Skeletal muscle satellite cell (primary cell): ENCODE measurements around the gene CETN1. TPM values are rescaled to one million over a fixed set of nuclear protein-coding genes. Genes with fewer than 3 reads are reported as not detected.

Experiments used
- H3K27me3 ChIP-seq: 2 replicates; pipeline ENCODE4 v1.7.0; 2013; ENCODE audit warnings: low read length; ENCODE audit not compliant: control insufficient read depth, insufficient read depth
- H3K36me3 ChIP-seq: 2 replicates; pipeline ENCODE4 v1.7.0; 2013; ENCODE audit warnings: mild to moderate bottlenecking, control low read depth, low read length; ENCODE audit not compliant: insufficient read depth
- H3K4me1 ChIP-seq: 2 replicates; pipeline ENCODE4 v1.7.0; 2013; ENCODE audit warnings: low read length; ENCODE audit not compliant: control insufficient read depth, insufficient read depth
- H3K4me2 ChIP-seq: 2 replicates; pipeline ENCODE4 v1.7.0; 2013; ENCODE audit warnings: mild to moderate bottlenecking, low read length
- H3K4me3 ChIP-seq: 2 replicates; pipeline ENCODE4 v1.7.0; 2013; ENCODE audit warnings: low read length
- H3K9ac ChIP-seq: 2 replicates; pipeline ENCODE4 v1.7.0; 2013; ENCODE audit warnings: mild to moderate bottlenecking, low read depth, low read length, moderate library complexity
- H3K9me3 ChIP-seq: replicated peaks from 2 replicates; pipeline ENCODE4 v1.7.0; 2013; ENCODE audit warnings: mild to moderate bottlenecking, control low read depth, low read length
- total RNA-seq: library from RNA; depleted of rRNA; stranded (reverse); fragments of >200 nt; gene quantifications from 2 replicates; pipeline ENCODE4 v1.2.3, GENCODE V29; 2012; rRNA removed

Gene CETN1
- total RNA-seq = not detected in 2 replicates

DNA sequence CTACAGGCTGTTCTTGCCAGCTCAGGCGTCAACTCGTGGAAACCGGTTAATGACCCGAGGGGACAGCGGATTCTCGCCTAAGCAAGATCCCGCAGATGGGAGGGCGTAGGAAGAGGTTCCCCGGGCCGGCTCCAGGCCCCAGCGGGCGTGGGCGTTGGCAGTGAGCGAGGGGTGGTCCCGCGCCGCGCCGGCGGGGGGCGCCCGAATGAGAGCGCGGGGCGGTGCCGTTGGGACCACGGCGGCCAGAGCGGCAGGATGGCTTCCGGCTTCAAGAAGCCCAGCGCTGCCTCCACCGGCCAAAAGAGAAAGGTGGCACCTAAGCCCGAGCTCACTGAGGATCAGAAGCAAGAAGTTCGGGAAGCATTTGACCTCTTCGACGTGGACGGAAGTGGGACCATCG is at the start of gene CETN1:
CETN1 (plus strand) TSS at position 227 of the 400 bp plus-strand sequence; CDS start at position 256, 29 bp downstream.
- Histone ChIP-seq H3K9me3 (no peaks in the 10 kb centered on the region), H3K9ac (no peak within 1 kb of the TSS), H3K4me2 (no peak within 1 kb of the TSS), H3K27me3 (peaks cover 22% of the 10 kb centered on the region), H3K36me3 (no peaks in the 10 kb centered on the region), H3K4me1 (no peaks in the 10 kb centered on the region), H3K4me3 (no peak within 1 kb of the TSS)

DNA sequence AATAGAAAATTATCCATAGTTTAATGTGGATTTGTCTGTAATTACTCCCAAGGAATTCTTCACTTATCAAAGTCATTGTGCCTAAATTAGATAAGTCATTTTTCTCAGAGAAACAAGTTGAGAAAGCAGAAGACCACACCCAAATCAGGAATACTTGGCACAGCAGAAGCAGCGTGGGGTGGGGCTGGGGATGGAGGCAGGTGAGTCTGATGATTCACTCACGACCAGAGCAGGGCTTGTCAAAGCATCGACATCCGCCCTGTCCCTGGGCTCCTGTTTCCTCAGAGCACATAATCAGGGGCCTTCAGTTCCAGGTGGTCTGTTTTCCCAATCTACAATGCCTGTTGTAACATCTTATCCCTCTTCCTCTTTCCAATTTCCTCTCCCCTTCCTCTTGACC is 48.2 kb upstream of the CETN1 start:
- H3K27me3 ChIP-seq = peaks cover 3% of the 10 kb centered on the region
- H3K9ac ChIP-seq = no peak overlapping the region
- H3K4me1 ChIP-seq = no peaks in the 10 kb centered on the region
- H3K4me2 ChIP-seq = no peak overlapping the region
- no peaks in the 10 kb centered on the region for H3K36me3 ChIP-seq
- no peak overlapping the region for H3K4me3 ChIP-seq
- H3K9me3 ChIP-seq = no peaks in the 10 kb centered on the region

DNA sequence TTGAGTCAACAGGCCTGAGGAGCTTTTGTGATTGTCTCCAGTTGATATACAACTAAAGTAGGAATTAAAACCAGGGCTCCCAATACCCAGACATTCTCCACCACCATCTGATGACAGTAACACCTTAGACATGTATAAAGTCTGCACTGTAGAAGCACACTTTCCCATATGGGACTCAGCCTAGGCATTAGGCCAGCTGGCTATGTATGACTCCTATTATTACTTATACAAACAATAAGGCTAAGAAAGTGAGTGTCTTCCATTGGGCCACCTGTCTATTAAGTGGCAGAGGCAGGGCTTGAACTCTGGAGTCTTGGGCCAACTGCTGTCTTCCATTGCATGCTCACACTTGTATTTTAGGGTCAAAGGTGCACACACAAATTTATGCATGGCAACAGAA is 47.5 kb upstream of the CETN1 start:
- H3K4me1 ChIP-seq = no peaks in the 10 kb centered on the region
- no peak overlapping the region for H3K4me2 ChIP-seq
- no peak overlapping the region for H3K9ac ChIP-seq
- H3K4me3 ChIP-seq = no peak overlapping the region
- no peaks in the 10 kb centered on the region for H3K9me3 ChIP-seq
- peaks cover 3% of the 10 kb centered on the region for H3K27me3 ChIP-seq
- no peaks in the 10 kb centered on the region for H3K36me3 ChIP-seq

DNA sequence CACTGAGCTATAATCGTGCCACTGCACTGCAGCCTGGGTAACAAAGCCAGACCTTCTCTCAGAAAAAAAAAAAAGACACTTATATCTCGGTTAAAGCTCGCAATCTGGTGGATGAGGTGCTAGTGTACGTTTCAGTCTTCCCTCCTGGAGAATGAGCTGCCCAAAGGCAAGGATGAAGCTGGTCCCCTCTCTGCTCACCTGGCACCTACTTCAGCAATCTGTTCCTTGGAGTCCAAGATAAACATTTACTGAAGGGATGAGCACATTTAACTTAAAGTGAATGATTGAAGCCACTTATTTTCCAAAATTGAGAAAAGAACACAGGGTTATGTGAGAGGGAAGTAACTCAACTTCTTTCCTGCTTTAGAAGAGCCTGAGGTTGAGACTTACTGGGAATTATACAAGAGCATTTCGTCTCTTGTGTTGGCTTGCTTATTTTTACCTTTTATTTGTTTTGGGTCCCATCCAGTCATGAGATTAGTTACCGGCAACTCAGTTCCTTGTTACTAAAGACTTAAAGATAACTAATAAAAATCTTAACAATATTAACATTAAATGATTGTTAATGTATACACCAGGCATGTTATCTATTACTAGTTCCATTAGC is 46.1 kb upstream of the CETN1 start:
- H3K4me3 ChIP-seq = no peak overlapping the region
- H3K9me3 ChIP-seq = no peaks in the 10 kb centered on the region
- peaks cover 3% of the 10 kb centered on the region for H3K27me3 ChIP-seq
- H3K36me3 ChIP-seq = no peaks in the 10 kb centered on the region
- H3K9ac ChIP-seq = no peak overlapping the region
- no peak overlapping the region for H3K4me2 ChIP-seq
- H3K4me1 ChIP-seq = no peaks in the 10 kb centered on the region

DNA sequence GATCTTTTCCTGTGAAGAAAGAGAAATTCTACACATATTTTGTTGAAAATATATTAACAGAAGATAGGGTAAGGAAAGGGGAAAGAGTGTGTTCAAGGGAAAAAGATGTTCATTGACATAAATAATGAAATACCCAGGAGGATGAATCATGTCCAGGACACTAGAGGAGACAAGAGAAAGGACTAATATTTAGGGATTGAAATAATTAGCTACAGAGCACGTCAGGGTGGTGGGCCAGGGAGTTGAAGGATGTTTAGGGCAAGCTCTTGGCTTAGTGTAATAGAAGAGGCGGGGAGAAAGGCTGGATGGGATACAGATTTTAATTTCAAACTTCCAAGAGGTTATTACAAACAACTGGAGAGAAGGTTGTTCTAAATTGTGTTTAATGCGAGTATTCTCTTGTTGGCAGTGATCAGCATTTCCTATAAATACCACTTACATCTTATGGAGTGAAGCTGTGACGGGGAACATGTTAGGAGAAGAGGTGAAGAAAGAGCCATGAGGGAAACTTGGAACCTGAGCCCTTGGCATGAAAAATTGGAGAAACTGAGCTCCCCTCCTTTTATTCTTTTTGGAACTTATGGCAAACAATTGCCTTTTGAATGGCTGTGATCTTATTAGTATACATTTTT is 36.6 kb upstream of the CETN1 start:
- no peak overlapping the region for H3K4me3 ChIP-seq
- H3K36me3 ChIP-seq = no peaks in the 10 kb centered on the region
- no peaks in the 10 kb centered on the region for H3K4me1 ChIP-seq
- H3K27me3 ChIP-seq = peaks cover 10% of the 10 kb centered on the region
- no peaks in the 10 kb centered on the region for H3K9me3 ChIP-seq
- H3K4me2 ChIP-seq = no peak overlapping the region
- H3K9ac ChIP-seq = no peak overlapping the region

DNA sequence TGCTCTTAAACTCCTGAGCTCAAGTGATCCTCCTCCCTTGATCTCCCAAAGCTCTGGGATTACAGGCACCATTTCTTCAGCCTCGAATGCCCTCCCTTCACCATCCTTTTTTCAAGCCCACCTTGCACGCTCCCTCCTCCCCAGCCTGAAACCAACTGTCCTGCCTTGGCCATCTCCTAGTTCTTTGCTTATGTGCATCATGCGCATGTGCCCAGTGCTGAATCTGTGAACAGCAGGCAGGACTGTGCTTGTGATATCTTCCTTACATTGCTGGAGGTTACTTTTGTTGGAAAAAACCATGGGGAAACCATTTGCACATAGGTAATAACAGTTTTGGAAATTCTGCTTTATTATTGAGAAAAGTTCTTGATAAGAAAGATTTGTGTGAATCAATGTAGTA is 30.2 kb upstream of the CETN1 start:
- Histone ChIP-seq H3K4me1 (no peaks in the 10 kb centered on the region), H3K9ac (no peak overlapping the region), H3K4me2 (no peak overlapping the region), H3K36me3 (no peaks in the 10 kb centered on the region), H3K4me3 (no peak overlapping the region), H3K27me3 (peaks cover 13% of the 10 kb centered on the region), H3K9me3 (peaks cover 3% of the 10 kb centered on the region)

DNA sequence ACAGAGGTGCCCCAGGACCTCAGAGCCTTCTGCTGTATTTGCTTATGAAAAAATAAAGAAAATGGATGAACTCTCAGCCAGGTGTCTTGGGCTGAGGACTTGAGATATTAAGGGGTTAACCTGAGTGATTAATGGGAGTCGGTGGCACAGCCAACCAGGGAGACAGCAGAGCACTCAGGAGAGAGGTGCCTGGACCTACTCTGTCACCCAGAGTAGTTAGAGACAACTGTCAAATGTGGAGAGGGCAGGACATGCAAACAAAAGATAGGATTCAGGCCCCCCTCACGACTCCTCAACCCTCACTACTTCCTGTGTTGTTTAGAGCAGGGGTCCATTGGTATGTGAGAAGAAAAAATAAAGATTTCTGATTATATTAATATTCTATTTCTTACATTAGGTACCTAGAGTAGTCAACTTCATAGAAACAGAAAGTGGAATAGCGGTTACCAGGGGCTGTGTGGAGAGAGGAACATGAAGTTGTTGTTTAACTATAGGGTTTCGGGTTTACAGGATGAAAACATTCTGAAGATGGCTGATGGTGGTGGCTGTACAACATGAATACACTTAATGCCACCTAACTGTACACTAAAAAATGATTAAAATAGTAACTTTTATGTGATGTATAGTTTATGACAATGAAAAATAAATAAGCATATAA is 28.6 kb upstream of the CETN1 start:
- no peak overlapping the region for H3K4me2 ChIP-seq
- no peak overlapping the region for H3K9ac ChIP-seq
- H3K36me3 ChIP-seq = no peaks in the 10 kb centered on the region
- no peaks in the 10 kb centered on the region for H3K4me1 ChIP-seq
- H3K9me3 ChIP-seq = peaks cover 3% of the 10 kb centered on the region
- H3K4me3 ChIP-seq = no peak overlapping the region
- peaks cover 10% of the 10 kb centered on the region for H3K27me3 ChIP-seq

DNA sequence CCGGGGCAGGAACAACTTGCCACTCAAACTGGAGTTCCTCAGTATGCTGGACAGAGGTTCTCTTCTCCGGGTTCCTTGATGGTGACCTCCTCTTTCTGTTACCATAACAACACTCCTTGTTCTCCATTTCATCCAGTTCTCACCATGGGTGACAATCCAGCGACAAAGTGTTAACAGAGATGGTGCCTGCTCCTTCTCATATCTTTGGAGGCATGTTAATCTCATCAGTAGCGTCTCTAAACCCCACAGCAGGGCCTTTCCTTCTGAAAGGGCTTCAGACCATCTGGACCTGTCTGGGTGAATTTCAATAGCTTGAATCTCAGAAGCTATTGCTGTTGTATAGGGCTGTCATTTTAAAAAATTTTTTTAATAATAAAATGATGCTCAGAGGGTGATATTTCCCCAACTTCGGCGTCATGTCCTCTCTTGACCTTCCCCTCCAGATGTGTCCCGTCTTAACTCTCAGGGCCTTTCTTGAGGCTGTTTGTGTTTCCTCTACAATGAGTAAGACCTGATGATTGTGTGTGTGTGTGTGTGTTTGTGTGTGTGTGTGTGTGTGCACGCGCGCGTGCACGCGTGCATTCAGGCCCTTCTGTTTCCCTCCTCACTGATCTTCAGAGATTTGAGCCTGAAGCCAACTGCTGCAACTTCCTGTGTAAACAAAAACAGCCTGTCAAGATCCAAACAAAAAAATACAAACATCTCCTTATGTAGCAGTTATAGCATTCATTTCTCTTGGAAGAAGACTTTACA is 24.3 kb upstream of the CETN1 start:
- peaks cover 12% of the 10 kb centered on the region for H3K27me3 ChIP-seq
- no peak overlapping the region for H3K4me2 ChIP-seq
- no peaks in the 10 kb centered on the region for H3K4me1 ChIP-seq
- no peak overlapping the region for H3K9ac ChIP-seq
- H3K9me3 ChIP-seq = peaks cover 3% of the 10 kb centered on the region
- H3K36me3 ChIP-seq = no peaks in the 10 kb centered on the region
- no peak overlapping the region for H3K4me3 ChIP-seq

DNA sequence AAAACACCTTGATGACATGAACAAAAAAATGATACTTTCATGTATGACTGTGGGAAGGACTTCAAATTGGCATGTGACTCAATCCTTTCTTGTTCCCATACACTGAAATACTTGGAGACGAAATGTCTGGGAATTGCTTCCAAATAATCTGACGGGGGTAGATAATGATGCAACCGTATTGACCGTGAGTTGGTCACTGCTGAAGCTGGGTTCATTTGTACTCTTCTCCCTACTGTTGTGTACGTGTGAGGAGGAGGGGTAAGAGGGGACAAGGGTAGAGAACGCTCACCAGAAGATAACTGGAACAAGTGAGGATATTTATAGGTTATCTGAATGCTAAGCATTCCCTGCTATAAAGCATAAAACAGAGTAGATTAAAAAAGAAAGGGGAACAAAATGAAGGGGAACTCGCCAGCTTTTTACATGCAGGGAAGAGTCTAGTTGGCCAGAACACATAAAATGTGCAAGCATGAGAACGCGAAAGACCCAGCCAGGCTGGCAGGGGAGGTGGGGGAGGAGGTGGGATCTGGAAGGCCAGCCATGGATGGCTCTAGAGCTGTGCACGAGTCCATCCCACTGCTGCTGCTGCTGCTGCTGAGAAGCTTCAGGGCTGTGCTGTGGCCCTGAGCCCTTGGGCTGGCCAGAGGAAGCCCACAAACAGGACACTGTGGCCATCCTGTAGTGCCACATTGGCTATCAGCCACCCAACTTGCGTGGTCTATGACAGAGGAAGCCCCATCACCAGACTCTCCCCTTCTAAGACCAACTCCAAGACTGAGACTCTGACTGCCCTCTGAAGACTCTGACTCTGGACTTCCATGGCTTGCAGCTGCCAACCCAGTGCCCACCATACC is 15.2 kb upstream of the CETN1 start:
- H3K4me2 ChIP-seq = no peak overlapping the region
- H3K4me3 ChIP-seq = no peak overlapping the region
- no peak overlapping the region for H3K9ac ChIP-seq
- H3K36me3 ChIP-seq = no peaks in the 10 kb centered on the region
- H3K9me3 ChIP-seq = no peaks in the 10 kb centered on the region
- peaks cover 36% of the 10 kb centered on the region for H3K27me3 ChIP-seq
- H3K4me1 ChIP-seq = no peaks in the 10 kb centered on the region

DNA sequence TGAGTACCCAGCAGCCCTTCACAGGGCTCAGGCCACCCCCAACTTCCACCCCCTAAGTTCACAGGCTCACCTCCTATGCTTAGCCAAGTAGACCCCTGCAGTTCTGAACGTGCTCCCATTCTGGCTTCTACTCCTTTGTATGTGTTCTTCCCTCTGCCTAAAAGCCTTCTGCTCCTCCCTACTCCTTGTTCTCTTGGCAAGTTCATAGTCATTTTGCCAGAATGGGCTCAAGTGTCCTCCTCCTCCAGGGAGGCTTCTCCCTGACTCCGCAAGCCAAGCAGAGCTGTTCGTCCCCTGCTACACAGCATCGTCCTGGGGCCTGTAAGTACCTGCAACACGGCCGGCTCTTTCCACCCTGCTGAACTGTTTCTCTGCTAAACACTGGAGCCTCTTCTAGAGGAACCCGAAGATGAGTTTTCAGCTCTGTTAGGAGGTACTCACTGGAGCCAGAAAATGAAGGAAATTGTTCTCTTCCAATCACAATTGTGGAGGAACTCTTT is 14.6 kb upstream of the CETN1 start:
- no peak overlapping the region for H3K4me3 ChIP-seq
- no peaks in the 10 kb centered on the region for H3K9me3 ChIP-seq
- H3K4me2 ChIP-seq = no peak overlapping the region
- no peak overlapping the region for H3K9ac ChIP-seq
- H3K27me3 ChIP-seq = peaks cover 40% of the 10 kb centered on the region
- no peaks in the 10 kb centered on the region for H3K4me1 ChIP-seq
- no peaks in the 10 kb centered on the region for H3K36me3 ChIP-seq

DNA sequence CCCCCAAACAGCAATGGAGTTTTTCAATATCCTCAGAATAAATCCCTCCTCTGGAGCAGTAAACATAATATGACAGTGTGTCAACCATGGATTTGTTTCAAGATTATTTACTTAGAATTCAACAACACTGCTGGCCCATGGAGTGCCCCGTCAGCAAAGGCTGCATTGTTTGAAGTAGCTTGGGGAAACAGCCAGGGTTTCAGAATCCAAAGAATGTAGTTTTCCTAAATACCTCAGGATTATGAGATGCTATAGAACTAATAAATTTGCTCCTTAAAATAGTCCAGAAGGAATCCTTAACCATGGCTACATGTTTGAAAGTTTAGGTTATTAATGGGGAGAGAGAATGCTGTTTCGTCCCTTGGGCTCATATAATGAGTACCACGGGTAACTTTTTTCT is 13.1 kb upstream of the CETN1 start:
- Histone ChIP-seq H3K9me3 (no peaks in the 10 kb centered on the region), H3K9ac (no peak overlapping the region), H3K4me2 (no peak overlapping the region), H3K27me3 (peaks cover 43% of the 10 kb centered on the region), H3K4me3 (no peak overlapping the region), H3K4me1 (no peaks in the 10 kb centered on the region), H3K36me3 (no peaks in the 10 kb centered on the region)
